T-cell (primary cell): ENCODE results near the gene ZNF785. TPM values are rescaled to one million over a fixed set of nuclear protein-coding genes. Genes with fewer than 3 reads are reported as not detected.

ENCODE experiments used
- ATAC-seq, 4 experiments: fragments of 200-7000 bp in 3 of 4; fragments of 150-1000 bp in 1 of 4; cut with Tn5 transposase; replicated peaks in 1 of 4; 1 replicate in 3 of 4; 2 replicates in 1 of 4; pipeline ENCODE4 v1.10.0; 2021; ENCODE audit warnings: moderate library complexity in 3 of 4, mild to moderate bottlenecking in 2 of 4, moderate number of reproducible peaks in 1 of 4
- CTCF ChIA-PET, 2 donors: fragments of 300-600 bp; sonication (Branson Sonifier 250); formaldehyde crosslinking; loops; one replicate each; lab custom pipeline; 2022; ENCODE audit warnings: antibody characterized with exemption in 2 of 2; lab: Charles Lee
- POLR2A ChIA-PET, 2 donors: fragments of 300-600 bp; sonication (Branson Sonifier 250); formaldehyde crosslinking; loops; one replicate each; lab custom pipeline; 2022; ENCODE audit warnings: antibody characterized with exemption in 2 of 2; lab: Charles Lee
- DNase-seq, 35 experiments: peaks; one replicate each; pipeline versions ENCODE4 v3.0.0 to v3.0.0-alpha.2; 2013 to 2023
- H3K27ac ChIP-seq: one replicate; pipeline ENCODE4 v1.5.1; 2013; ENCODE audit warnings: low read length
- H3K27me3 ChIP-seq, 2 experiments: replicated peaks in 1 of 2; 1 replicate in 1 of 2; 2 replicates in 1 of 2; pipeline versions ENCODE4 v1.6.1 to v1.7.0; 2013; ENCODE audit warnings: low read length in 1 of 2, mixed read lengths in 1 of 2; ENCODE audit not compliant: control insufficient read depth in 2 of 2, insufficient read depth in 2 of 2; ENCODE audit errors: extremely low read depth in 1 of 2
- H3K36me3 ChIP-seq, 2 donors: 1 replicate in 1 of 2; 2 replicates in 1 of 2; pipeline versions ENCODE4 v1.6.1 to v1.7.0; 2013; ENCODE audit warnings: low read length in 1 of 2; ENCODE audit not compliant: control insufficient read depth in 2 of 2, insufficient read depth in 1 of 2; ENCODE audit errors: extremely low read depth in 1 of 2
- H3K4me1 ChIP-seq, 2 experiments: 1 replicate in 1 of 2; 2 replicates in 1 of 2; pipeline versions ENCODE4 v1.6.1 to v1.7.0; 2013; ENCODE audit warnings: low read length in 2 of 2, mixed read lengths in 1 of 2; ENCODE audit not compliant: insufficient read depth in 2 of 2, control insufficient read depth in 1 of 2; ENCODE audit errors: extremely low read depth in 1 of 2
- H3K4me3 ChIP-seq, 2 donors: 1 replicate in 1 of 2; 2 replicates in 1 of 2; pipeline versions ENCODE4 v1.5.1 to v1.7.0; 2013; ENCODE audit warnings: mild to moderate bottlenecking in 2 of 2, low read length in 1 of 2, moderate library complexity in 1 of 2; ENCODE audit not compliant: control insufficient read depth in 1 of 2; ENCODE audit errors: extremely low read depth in 1 of 2
- H3K9me3 ChIP-seq: 2 replicates; pipeline ENCODE4 v1.7.0; 2013
- H3K27ac Mint-ChIP-seq, 2 donors: one replicate each; pipeline ENCODE4 v1.8.0; 2020 to 2021; ENCODE audit warnings: mild to moderate bottlenecking in 2 of 2, mixed read lengths in 2 of 2
- H3K27me3 Mint-ChIP-seq, 2 donors: one replicate each; pipeline ENCODE4 v1.8.0; 2021 to 2022; ENCODE audit warnings: mixed read lengths in 2 of 2
- H3K36me3 Mint-ChIP-seq: one replicate; pipeline ENCODE4 v1.8.0; 2021; ENCODE audit warnings: mixed read lengths
- H3K4me1 Mint-ChIP-seq, 3 donors: one replicate each; pipeline ENCODE4 v1.8.0; 2020 to 2022; ENCODE audit warnings: mixed read lengths in 3 of 3, mild to moderate bottlenecking in 1 of 3
- H3K4me3 Mint-ChIP-seq, 3 donors: one replicate each; pipeline ENCODE4 v1.8.0; 2020 to 2022; ENCODE audit warnings: mild to moderate bottlenecking in 3 of 3, mixed read lengths in 3 of 3, moderate library complexity in 3 of 3
- H3K9me3 Mint-ChIP-seq, 3 donors: one replicate each; pipeline ENCODE4 v1.8.0; 2020 to 2022; ENCODE audit warnings: mixed read lengths in 3 of 3
- WGBS: methylation state at CpG from one replicate; pipeline ENCODE4 v1.1.5; 2013; ENCODE audit warnings: missing lambda C conversion rate; ENCODE audit not compliant: insufficient coverage; 5-methylcytosine and 5-hydroxymethylcytosine counted together
- total RNA-seq, 35 experiments: library from RNA in 6 of 35; stranded (reverse) in 6 of 35; fragments of 120-200 nt in 1 of 35; gene quantifications; one replicate each; pipeline versions ENCODE4 v1.2.1 to v1.2.4 and lab custom pipeline; 2013 to 2026

ZNF785 gene
- total RNA-seq, 5 donors from 2014 or later (not counting 1 experiment from before 2014, with no cell fraction given) = 11.7 to 30.9 (median 26.6) TPM

DNA sequence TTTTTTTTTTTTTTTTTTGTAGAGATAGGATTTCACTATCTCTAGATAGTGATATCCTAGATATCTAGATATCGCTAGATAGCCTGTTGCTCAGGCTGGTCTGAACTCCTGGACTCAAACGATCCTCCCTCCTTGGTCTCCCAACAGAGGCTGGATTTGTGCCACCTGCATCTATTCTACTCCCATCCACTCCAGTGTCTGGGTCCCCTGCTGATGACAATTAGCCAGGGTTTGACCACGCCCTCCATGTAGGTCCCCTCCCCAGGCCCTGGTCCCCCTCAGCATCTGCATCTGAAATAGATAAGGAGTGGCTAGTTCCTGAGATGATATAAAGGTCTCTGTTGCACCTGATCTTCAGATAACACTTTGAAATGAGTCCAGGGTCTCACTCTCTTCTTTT lies 16.2 kb downstream of the ZNF785 start:
- Histone ChIP-seq H3K36me3 (no peaks in the 10 kb centered on the region), H3K27me3 (no peaks in the 10 kb centered on the region), H3K4me1 (peaks cover 25 to 50% of the 10 kb centered on the region in 2 experiments), H3K4me3 (no peak overlapping the region), H3K27ac (peak overlapping the region; percentile 93), H3K9me3 (no peaks in the 10 kb centered on the region)
- no peaks in the 10 kb centered on the region for H3K27me3 Mint-ChIP-seq
- ChIA-PET CTCF (interaction anchor here in 1 of 2 donors (1.2 to 1.3 kb wide), 2 partner anchors 34 to 139 kb away, joined by 3 to 4 read pairs; partner anchors contain the start of gene DCTPP1), POLR2A (interaction anchor here in 1 of 2 donors (0.8 kb wide), 1 partner anchor 15 kb away, joined by 6 read pairs; no protein-coding TSS in a partner anchor)
- H3K27ac Mint-ChIP-seq = peak overlapping the region; percentile 76 to 100
- peaks cover 40 to 56% (median 46%) of the 10 kb centered on the region in 3 donors for H3K4me1 Mint-ChIP-seq
- DNase-seq = no peak
- 100% methylated on average over 1 of the region's 3 CpGs for WGBS
- peak overlapping the region in 2 of 3 donors; percentile 13 to 16 for H3K4me3 Mint-ChIP-seq
- no peak for ATAC-seq
- H3K36me3 Mint-ChIP-seq = no peaks in the 10 kb centered on the region
- H3K9me3 Mint-ChIP-seq = no peaks in the 10 kb centered on the region

DNA sequence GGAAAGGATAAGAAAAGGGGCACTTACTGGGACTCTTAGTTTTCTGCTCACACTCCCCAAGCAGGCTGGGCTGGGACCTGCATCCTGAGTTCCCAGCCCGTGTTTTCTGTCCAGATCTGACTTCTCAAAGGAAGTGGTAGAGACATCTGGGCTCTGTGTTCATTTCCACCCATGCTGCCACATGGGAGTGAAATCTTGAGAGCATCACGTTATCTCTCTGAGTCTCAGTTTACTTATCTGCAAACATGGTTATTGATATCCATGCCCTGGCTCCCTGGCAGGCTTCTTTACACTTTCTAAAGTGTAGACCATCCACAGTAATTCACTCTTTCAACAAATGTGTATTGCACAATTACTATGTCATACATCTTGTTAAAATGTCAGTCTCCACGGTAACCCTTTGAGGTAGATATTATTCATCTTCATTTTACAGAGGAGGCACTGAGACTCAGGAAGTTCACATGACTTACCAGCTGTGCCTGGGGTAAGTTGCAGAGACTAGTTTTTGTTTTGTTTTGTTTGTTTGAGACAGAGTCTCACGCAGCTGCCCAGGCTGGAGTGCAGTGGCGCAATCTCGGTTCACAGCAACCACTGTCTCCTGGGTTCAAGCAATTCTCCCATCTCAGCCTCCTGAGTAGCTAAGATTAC lies 17.4 kb downstream of the ZNF785 start:
- H3K4me3 ChIP-seq = peak overlapping the region in 1 of 2 donors; percentile 48
- H3K27ac Mint-ChIP-seq = peak overlapping the region; percentile 99 to 100
- H3K27me3 Mint-ChIP-seq = no peaks in the 10 kb centered on the region
- peak overlapping the region; percentile 93 for H3K27ac ChIP-seq
- no peaks in the 10 kb centered on the region for H3K9me3 Mint-ChIP-seq
- H3K4me3 Mint-ChIP-seq = peak overlapping the region; percentile 67 to 78 (median 74)
- H3K27me3 ChIP-seq = no peaks in the 10 kb centered on the region
- H3K4me1 ChIP-seq = peaks cover 25 to 50% of the 10 kb centered on the region in 2 experiments
- ATAC-seq (peak; percentile 34 to 58 (median 40)), DNase-seq (peak in 32 of 35 experiments; percentile 29 to 78 (median 46))
- H3K4me1 Mint-ChIP-seq = peaks cover 40 to 51% (median 46%) of the 10 kb centered on the region in 3 donors
- no peaks in the 10 kb centered on the region for H3K9me3 ChIP-seq
- H3K36me3 ChIP-seq = no peaks in the 10 kb centered on the region
- H3K36me3 Mint-ChIP-seq = no peaks in the 10 kb centered on the region
- CTCF ChIA-PET = interaction anchor here in 1 of 2 donors (1.1 to 1.3 kb wide), 3 partner anchors 33 to 138 kb away, joined by 3 to 4 read pairs (median 3); partner anchors contain the start of gene DCTPP1
- POLR2A ChIA-PET = interaction anchor here (0.6 to 1.2 kb wide), 7 partner anchors 10 to 905 kb away, joined by 4 to 6 read pairs (median 5); partner anchors contain the start of gene ZNF764 (in 2 of the 2)
- 0% methylated on average over 2 of the region's 6 CpGs for WGBS

DNA sequence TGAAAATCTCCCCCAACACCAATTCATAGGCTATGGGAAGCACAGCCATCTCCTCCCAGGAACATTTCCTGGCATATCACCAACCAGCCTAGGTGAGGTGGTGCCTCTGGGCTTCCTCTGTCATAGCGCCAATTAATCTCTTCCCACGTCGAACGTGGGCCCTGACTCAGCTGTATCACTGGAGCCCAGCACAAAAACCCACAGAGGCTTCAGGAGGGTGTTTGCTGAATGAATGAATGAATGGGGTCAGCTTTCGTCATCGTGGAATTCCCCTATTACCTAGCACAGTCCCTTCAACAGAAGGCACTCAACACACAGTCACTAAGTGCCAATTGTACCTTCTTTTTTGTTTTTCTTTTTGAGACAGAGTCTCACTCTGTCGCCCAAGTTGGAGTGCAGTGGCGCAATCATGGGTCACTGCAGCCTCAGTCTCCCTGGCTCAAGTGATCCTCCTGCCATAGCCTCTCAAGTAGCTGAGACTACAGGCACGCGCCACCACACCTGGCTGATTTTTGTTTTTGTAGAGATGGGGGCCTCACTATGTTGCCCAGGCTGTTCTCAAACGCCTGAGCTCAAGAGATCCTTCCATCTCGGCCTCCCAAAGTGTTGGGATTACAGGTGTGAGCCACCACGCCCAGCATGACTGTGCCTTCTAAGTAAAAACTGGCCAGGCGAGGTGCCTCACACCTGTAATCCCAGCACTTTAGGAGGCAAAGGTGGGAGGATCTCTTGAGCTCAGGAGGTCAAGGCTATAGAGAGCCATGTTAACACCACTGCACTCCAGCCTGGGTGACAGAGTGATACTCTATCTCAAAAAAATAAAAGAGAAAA lies 18.1 kb downstream of the ZNF785 start:
- ChIA-PET POLR2A (interaction anchor here (0.7 to 1.2 kb wide), 3 partner anchors 9 to 69 kb away, joined by 3 to 6 read pairs (median 5); partner anchors contain the start of gene ZNF764 (in 1 of the 2)), CTCF (interaction anchor here in 1 of 2 donors (1.1 kb wide), 1 partner anchor 70 kb away, joined by 3 read pairs; no protein-coding TSS in a partner anchor)
- Histone ChIP-seq H3K27ac (peak overlapping the region; percentile 93), H3K4me1 (peaks cover 23 to 45% of the 10 kb centered on the region in 2 experiments), H3K27me3 (no peaks in the 10 kb centered on the region), H3K4me3 (no peak overlapping the region), H3K36me3 (no peaks in the 10 kb centered on the region), H3K9me3 (no peaks in the 10 kb centered on the region)
- peak overlapping the region; percentile 41 to 74 (median 67) for H3K4me3 Mint-ChIP-seq
- 58% methylated on average over 5 of the region's 14 CpGs for WGBS
- no peaks in the 10 kb centered on the region for H3K27me3 Mint-ChIP-seq
- H3K4me1 Mint-ChIP-seq = peaks cover 40 to 50% (median 43%) of the 10 kb centered on the region in 3 donors
- no peaks in the 10 kb centered on the region for H3K36me3 Mint-ChIP-seq
- peak overlapping the region; percentile 99 to 100 for H3K27ac Mint-ChIP-seq
- H3K9me3 Mint-ChIP-seq = no peaks in the 10 kb centered on the region
- DNase-seq = peak in 26 of 35 experiments; percentile 21 to 80 (median 43)
- ATAC-seq = no peak

DNA sequence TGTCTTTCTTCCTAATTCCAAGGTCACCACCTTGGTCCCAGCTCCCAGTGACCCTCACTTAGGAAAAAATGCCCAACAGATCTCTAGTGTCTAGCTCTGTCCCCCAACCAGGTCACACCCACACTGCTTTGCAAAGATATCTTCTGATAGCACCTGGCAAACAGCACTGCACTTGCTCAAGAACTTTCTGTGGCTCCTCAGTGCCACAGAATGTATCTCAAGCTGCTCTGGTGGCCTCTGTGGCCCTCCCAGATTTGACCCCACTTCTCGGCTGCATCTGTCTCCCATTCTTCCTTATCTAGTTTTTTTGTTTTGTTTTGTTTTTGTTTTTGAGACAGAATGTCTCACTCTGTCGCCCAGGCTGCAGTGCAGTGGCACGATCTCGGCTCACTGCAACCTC lies 19.0 kb downstream of the ZNF785 start:
- no peak overlapping the region for H3K27ac ChIP-seq
- peak overlapping the region; percentile 93 to 99 for H3K27ac Mint-ChIP-seq
- H3K9me3 Mint-ChIP-seq = no peaks in the 10 kb centered on the region

DNA sequence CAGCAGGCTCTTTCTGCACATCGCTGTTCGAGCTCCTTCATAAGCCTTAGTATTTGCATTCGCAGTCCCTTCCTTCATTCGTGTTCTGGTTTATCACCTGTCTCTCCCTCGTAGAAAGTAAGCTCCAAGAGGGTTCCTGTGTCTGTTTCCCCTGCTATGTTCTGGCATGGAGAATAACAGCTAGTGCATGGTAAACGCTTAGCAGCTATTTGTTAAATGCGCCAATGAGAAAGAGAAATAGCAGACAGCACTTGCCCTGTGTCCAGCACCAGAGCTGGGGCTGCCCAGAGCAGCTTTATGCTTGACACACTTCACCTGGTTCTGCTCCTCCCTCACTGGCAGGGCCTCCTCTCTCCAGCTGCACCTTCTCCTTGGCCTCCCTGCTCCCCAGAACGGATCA lies 19.5 kb downstream of the ZNF785 start:
- Histone ChIP-seq H3K9me3 (no peaks in the 10 kb centered on the region), H3K36me3 (no peaks in the 10 kb centered on the region), H3K4me3 (no peak overlapping the region), H3K27me3 (peaks cover 0 to 6% of the 10 kb centered on the region in 2 experiments), H3K4me1 (peaks cover 20 to 49% of the 10 kb centered on the region in 2 experiments), H3K27ac (no peak overlapping the region)
- Mint-ChIP-seq H3K27me3 (no peaks in the 10 kb centered on the region), H3K9me3 (no peaks in the 10 kb centered on the region), H3K27ac (peak overlapping the region; percentile 93 to 99), H3K36me3 (no peaks in the 10 kb centered on the region), H3K4me1 (peaks cover 42 to 46% (median 45%) of the 10 kb centered on the region in 3 donors), H3K4me3 (no peak overlapping the region)
- WGBS = 88% methylated on average over 8 of the region's 8 CpGs
- ATAC-seq = no peak
- POLR2A ChIA-PET = interaction anchor here in 1 of 2 donors (0.7 kb wide), 1 partner anchor 136 kb away, joined by 3 read pairs; the partner anchor contains the start of gene DCTPP1
- DNase-seq = no peak
- CTCF ChIA-PET = no interaction called here

More for the DNA sequence above, 19.0 kb downstream of the ZNF785 start:
- Mint-ChIP-seq H3K27me3 (no peaks in the 10 kb centered on the region), H3K4me1 (peaks cover 36 to 43% (median 42%) of the 10 kb centered on the region in 3 donors), H3K4me3 (no peak overlapping the region), H3K36me3 (no peaks in the 10 kb centered on the region)
- no peak overlapping the region for H3K4me3 ChIP-seq
- DNase-seq (no peak), ATAC-seq (no peak)
- CTCF ChIA-PET = no interaction called here
- peaks cover 22 to 47% of the 10 kb centered on the region in 2 experiments for H3K4me1 ChIP-seq
- peaks cover 0 to under 1% of the 10 kb centered on the region in 2 experiments for H3K27me3 ChIP-seq
- H3K36me3 ChIP-seq = no peaks in the 10 kb centered on the region
- POLR2A ChIA-PET = interaction anchor here (0.7 to 1.2 kb wide), 3 partner anchors 8 to 137 kb away, joined by 3 to 5 read pairs (median 3); partner anchors contain the start of genes DCTPP1 (in 1 of the 2) and ZNF764 (in 1 of the 2)
- no CpG with 5 or more reads among the region's 4 CpGs for WGBS
- H3K9me3 ChIP-seq = no peaks in the 10 kb centered on the region
